Loucy (cell line): Measurements from ENCODE around the gene IRAK1BP1.
"Not testable (repeated sequence)": the region's sequence is repeated elsewhere in the genome, so short reads cannot be mapped to it uniquely, and the experiment has no call there.

Experiments
- H2AFZ ChIP-seq: fragments of 200-600 bp; sonication (generic); 2 replicates; pipeline ENCODE4 v1.6.0; 2016; ENCODE audit warnings: antibody characterized with exemption, mild to moderate bottlenecking, low read length, moderate library complexity
- H3F3A ChIP-seq: fragments of 200-600 bp; 2 replicates; pipeline ENCODE4 v1.6.0; 2016; ENCODE audit warnings: antibody characterized with exemption, low read depth, mild to moderate bottlenecking
- H3K27me3 ChIP-seq: fragments of 200-600 bp; sonication (generic); 2 replicates; pipeline ENCODE4 v1.6.1; 2014; ENCODE audit warnings: low read length, mild to moderate bottlenecking; ENCODE audit not compliant: insufficient read depth, poor library complexity, severe bottlenecking
- H3K36me3 ChIP-seq: fragments of 200-600 bp; sonication (generic); 2 replicates; pipeline ENCODE4 v1.6.1; 2016; ENCODE audit warnings: low read length; ENCODE audit not compliant: insufficient read depth
- H3K4me1 ChIP-seq: fragments of 200-600 bp; sonication (generic); 2 replicates; pipeline ENCODE4 v1.5.1; 2014; ENCODE audit warnings: low read length, mild to moderate bottlenecking; ENCODE audit not compliant: insufficient read depth, poor library complexity, severe bottlenecking
- H3K4me2 ChIP-seq: fragments of 200-600 bp; sonication (generic); 2 replicates; pipeline ENCODE4 v1.6.0; 2014; ENCODE audit warnings: antibody characterized with exemption, low read length, low read depth, mild to moderate bottlenecking; ENCODE audit not compliant: poor library complexity, severe bottlenecking
- H3K4me3 ChIP-seq: fragments of 200-600 bp; sonication (generic); 2 replicates; pipeline ENCODE4 v1.5.1; 2014; ENCODE audit warnings: low read length, mild to moderate bottlenecking, mixed read lengths; ENCODE audit not compliant: poor library complexity, severe bottlenecking
- H3K79me2 ChIP-seq: fragments of 200-600 bp; sonication (generic); 2 replicates; pipeline ENCODE4 v1.6.1; 2014; ENCODE audit warnings: low read length; ENCODE audit not compliant: insufficient read depth
- H3K9ac ChIP-seq: fragments of 200-600 bp; sonication (generic); 2 replicates; pipeline ENCODE4 v1.6.0; 2014; ENCODE audit warnings: mild to moderate bottlenecking, low read depth, low read length, moderate library complexity; ENCODE audit not compliant: poor library complexity, severe bottlenecking
- H3K9me2 ChIP-seq: fragments of 200-600 bp; sonication (generic); replicated peaks from 2 replicates; pipeline ENCODE4 v1.6.1; 2016; ENCODE audit warnings: low read depth, low read length, mixed read lengths
- H3K9me3 ChIP-seq: fragments of 200-600 bp; sonication (generic); 2 replicates; pipeline ENCODE4 v1.6.1; 2014; ENCODE audit warnings: mild to moderate bottlenecking, antibody characterized with exemption, low read length, low read depth; ENCODE audit not compliant: insufficient read depth
- H4K20me1 ChIP-seq: fragments of 200-600 bp; sonication (generic); 2 replicates; pipeline ENCODE4 v1.6.0; 2014; ENCODE audit warnings: antibody characterized with exemption, low read length, mild to moderate bottlenecking; ENCODE audit not compliant: insufficient read depth, poor library complexity, severe bottlenecking
- EZH2phosphoT487 ChIP-seq: fragments of 200-600 bp; IDR thresholded peaks from 2 replicates; pipeline ENCODE4 v1.6.1; 2018; ENCODE audit warnings: antibody characterized with exemption, mild to moderate bottlenecking, moderate library complexity, borderline replicate concordance
- TF ChIP-seq, protein P1 (sequence below): fragments of 200-600 bp; sonication (generic); conservative IDR thresholded peaks from 2 replicates; pipeline ENCODE4 v1.5.1; 2014; ENCODE audit warnings: mild to moderate bottlenecking, antibody characterized with exemption, low read length

Gene IRAK1BP1

GRCh38 chr6:78850621-78851020, 16.7 kb upstream of the IRAK1BP1 start:
- Histone ChIP-seq H3K9me2 (no peaks in the 10 kb centered on the region), H3K9me3 (no peaks in the 10 kb centered on the region), H3K4me1 (no peaks in the 10 kb centered on the region), H4K20me1 (no peaks in the 10 kb centered on the region), H3F3A (no peaks in the 10 kb centered on the region), H3K36me3 (no peaks in the 10 kb centered on the region), H3K4me2 (no peak overlapping the region), H3K27me3 (no peaks in the 10 kb centered on the region), H3K4me3 (no peak overlapping the region), H3K79me2 (no peaks in the 10 kb centered on the region), H3K9ac (no peak overlapping the region), H2AFZ (no peak overlapping the region)
- TF ChIP-seq EZH2phosphoT487, result no peak
- TF ChIP-seq, protein P1, sequence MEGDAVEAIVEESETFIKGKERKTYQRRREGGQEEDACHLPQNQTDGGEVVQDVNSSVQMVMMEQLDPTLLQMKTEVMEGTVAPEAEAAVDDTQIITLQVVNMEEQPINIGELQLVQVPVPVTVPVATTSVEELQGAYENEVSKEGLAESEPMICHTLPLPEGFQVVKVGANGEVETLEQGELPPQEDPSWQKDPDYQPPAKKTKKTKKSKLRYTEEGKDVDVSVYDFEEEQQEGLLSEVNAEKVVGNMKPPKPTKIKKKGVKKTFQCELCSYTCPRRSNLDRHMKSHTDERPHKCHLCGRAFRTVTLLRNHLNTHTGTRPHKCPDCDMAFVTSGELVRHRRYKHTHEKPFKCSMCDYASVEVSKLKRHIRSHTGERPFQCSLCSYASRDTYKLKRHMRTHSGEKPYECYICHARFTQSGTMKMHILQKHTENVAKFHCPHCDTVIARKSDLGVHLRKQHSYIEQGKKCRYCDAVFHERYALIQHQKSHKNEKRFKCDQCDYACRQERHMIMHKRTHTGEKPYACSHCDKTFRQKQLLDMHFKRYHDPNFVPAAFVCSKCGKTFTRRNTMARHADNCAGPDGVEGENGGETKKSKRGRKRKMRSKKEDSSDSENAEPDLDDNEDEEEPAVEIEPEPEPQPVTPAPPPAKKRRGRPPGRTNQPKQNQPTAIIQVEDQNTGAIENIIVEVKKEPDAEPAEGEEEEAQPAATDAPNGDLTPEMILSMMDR, result no peak

- Histone ChIP-seq H3F3A (no peaks in the 10 kb centered on the region), H3K27me3 (no peaks in the 10 kb centered on the region), H3K79me2 (no peaks in the 10 kb centered on the region), H3K4me3 (no peak overlapping the region), H3K4me1 (no peaks in the 10 kb centered on the region), H4K20me1 (no peaks in the 10 kb centered on the region), H3K9me2 (no peaks in the 10 kb centered on the region), H3K9me3 (no peaks in the 10 kb centered on the region), H3K36me3 (no peaks in the 10 kb centered on the region), H3K4me2 (no peak overlapping the region), H2AFZ (no peak overlapping the region), H3K9ac (no peak overlapping the region)
- no peak for TF ChIP-seq EZH2phosphoT487
- TF ChIP-seq, protein P1, result no peak
Observed at GRCh38 chr6:78851156-78851555, 16.2 kb upstream of the IRAK1BP1 start.

- Histone ChIP-seq H3K36me3 (no peaks in the 10 kb centered on the region), H3K9ac (no peak overlapping the region), H3K9me3 (no peaks in the 10 kb centered on the region), H3K4me3 (no peak overlapping the region), H3K4me2 (no peak overlapping the region), H3K27me3 (no peaks in the 10 kb centered on the region), H2AFZ (no peak overlapping the region), H3K9me2 (no peaks in the 10 kb centered on the region), H3F3A (no peaks in the 10 kb centered on the region), H4K20me1 (no peaks in the 10 kb centered on the region), H3K4me1 (no peaks in the 10 kb centered on the region), H3K79me2 (no peaks in the 10 kb centered on the region)
- TF ChIP-seq EZH2phosphoT487, result no peak
- TF ChIP-seq, protein P1, result no peak
Observed at GRCh38 chr6:78854546-78854945, 12.8 kb upstream of the IRAK1BP1 start.

DNA sequence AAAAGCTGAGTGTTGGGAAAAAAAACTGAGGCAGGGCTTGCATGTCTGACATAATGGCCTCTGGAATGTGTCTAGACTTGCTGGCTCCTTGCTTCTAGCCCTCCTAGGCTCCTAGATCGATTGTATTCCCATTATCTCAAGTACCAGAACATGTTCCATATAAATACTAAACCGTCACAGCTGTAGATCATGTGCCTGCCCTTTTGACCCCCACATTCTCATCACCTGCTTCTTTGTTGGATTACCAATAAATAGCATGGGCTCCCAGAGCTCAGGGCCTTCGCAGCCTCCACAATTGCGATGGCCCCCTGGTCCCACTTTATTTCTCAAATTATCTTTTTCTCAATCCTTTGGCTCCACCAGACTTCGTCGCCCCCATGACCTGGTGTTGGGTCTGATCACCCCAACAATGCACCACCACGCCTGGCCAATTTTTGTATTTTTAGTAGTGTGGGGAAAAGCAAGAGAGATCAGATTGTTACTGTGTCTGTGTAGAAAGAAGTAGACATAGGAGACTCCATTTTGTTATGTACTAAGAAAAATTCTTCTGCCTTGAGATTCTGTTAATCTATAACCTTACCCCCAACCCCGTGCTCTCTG, 8.9 kb upstream of the IRAK1BP1 start:
- H3K79me2 ChIP-seq, result not testable (repeated sequence)

More for the DNA sequence above, 8.9 kb upstream of the IRAK1BP1 start:
- H3K9me3 ChIP-seq, H3K9me2 ChIP-seq, H3K4me3 ChIP-seq, H3K4me2 ChIP-seq, H3F3A ChIP-seq, H3K4me1 ChIP-seq, H4K20me1 ChIP-seq, H3K27me3 ChIP-seq, H3K36me3 ChIP-seq, H3K9ac ChIP-seq, H2AFZ ChIP-seq: not testable (repeated sequence)
